Liver (tissue), 9 donors: ENCODE results near the gene PARD3B. TPM values are rescaled to one million over a fixed set of nuclear protein-coding genes. Genes with fewer than 3 reads are reported as not detected.

Experiments
- DNase-seq: peaks from one replicate; pipeline ENCODE4 v3.0.0-alpha.2; 2017; ENCODE audit warnings: low spot score
- H3K27ac ChIP-seq, 2 donors: one replicate each; pipeline ENCODE4 v1.7.0; 2013; ENCODE audit warnings: inconsistent platforms in 2 of 2, low read length in 2 of 2, control low read depth in 1 of 2, low read depth in 1 of 2, mild to moderate bottlenecking in 1 of 2
- H3K27me3 ChIP-seq, 4 donors: one replicate each; pipeline versions ENCODE4 v1.6.1 to v1.7.0; 2013; ENCODE audit warnings: low read length in 3 of 4, inconsistent platforms in 1 of 4, mild to moderate bottlenecking in 1 of 4, moderate library complexity in 1 of 4; ENCODE audit not compliant: control insufficient read depth in 4 of 4, insufficient read depth in 4 of 4
- H3K36me3 ChIP-seq, 4 donors: one replicate each; pipeline versions ENCODE4 v1.6.1 to v1.7.0; 2013; ENCODE audit warnings: low read length in 3 of 4, mild to moderate bottlenecking in 3 of 4, low read depth in 1 of 4, moderate library complexity in 1 of 4; ENCODE audit not compliant: control insufficient read depth in 4 of 4, insufficient read depth in 3 of 4
- H3K4me1 ChIP-seq, 4 donors: one replicate each; pipeline versions ENCODE4 v1.6.1 to v1.7.0; 2013; ENCODE audit warnings: low read length in 3 of 4, mild to moderate bottlenecking in 3 of 4, moderate library complexity in 1 of 4; ENCODE audit not compliant: control insufficient read depth in 4 of 4, insufficient read depth in 4 of 4
- H3K4me3 ChIP-seq, 3 donors: one replicate each; pipeline versions ENCODE4 v1.6.1 to v1.7.0; 2013; ENCODE audit warnings: low read length in 3 of 3, control low read depth in 1 of 3, low read depth in 1 of 3, mild to moderate bottlenecking in 1 of 3
- H3K9ac ChIP-seq, 2 donors: one replicate each; pipeline ENCODE4 v1.7.0; 2013; ENCODE audit warnings: low read length in 2 of 2, mild to moderate bottlenecking in 2 of 2, moderate library complexity in 2 of 2, control low read depth in 1 of 2, low read depth in 1 of 2
- H3K9me3 ChIP-seq, 4 donors: one replicate each; pipeline versions ENCODE4 v1.6.1 to v1.7.0; 2013; ENCODE audit warnings: low read length in 3 of 4; ENCODE audit not compliant: control insufficient read depth in 4 of 4
- CTCF ChIP-seq: fragments of 150-350 bp; IDR thresholded peaks from 2 replicates; pipeline ENCODE4 v1.5.1; 2017; ENCODE audit warnings: improper control_type of control experiment, low read depth, low read length; ENCODE audit not compliant: missing input control
- EGR1 ChIP-seq, 2 donors: IDR thresholded peaks; 2 replicates each; pipeline ENCODE4 v1.6.1; 2016 to 2018; ENCODE audit warnings: antibody characterized with exemption in 2 of 2, low read depth in 2 of 2
- FOXA2 ChIP-seq: IDR thresholded peaks from 2 replicates; pipeline ENCODE4 v1.6.1; 2016; ENCODE audit warnings: antibody characterized with exemption
- GABPA ChIP-seq, 2 donors: IDR thresholded peaks in 1 of 2; conservative IDR thresholded peaks in 1 of 2; 2 replicates each; pipeline ENCODE4 v1.6.1; 2016; ENCODE audit warnings: antibody characterized with exemption in 2 of 2, mild to moderate bottlenecking in 1 of 2, moderate library complexity in 1 of 2
- HNF4G ChIP-seq: IDR thresholded peaks from 2 replicates; pipeline ENCODE4 v1.6.1; 2016; ENCODE audit warnings: antibody characterized with exemption
- JUND ChIP-seq, 2 donors: IDR thresholded peaks; 2 replicates each; pipeline ENCODE4 v1.6.1; 2016; ENCODE audit warnings: antibody characterized with exemption in 2 of 2
- RAD21 ChIP-seq, 2 donors: IDR thresholded peaks; 2 replicates each; pipeline ENCODE4 v1.6.1; 2016; ENCODE audit warnings: antibody characterized with exemption in 2 of 2, mild to moderate bottlenecking in 2 of 2
- REST ChIP-seq: IDR thresholded peaks from 2 replicates; pipeline ENCODE4 v1.6.1; 2016; ENCODE audit warnings: antibody characterized with exemption, mild to moderate bottlenecking
- RXRA ChIP-seq, 2 donors: IDR thresholded peaks; 2 replicates each; pipeline ENCODE4 v1.6.1; 2017 to 2018; ENCODE audit warnings: antibody characterized with exemption in 2 of 2, mild to moderate bottlenecking in 1 of 2
- SP1 ChIP-seq: IDR thresholded peaks from 2 replicates; pipeline ENCODE4 v1.6.1; 2018; ENCODE audit warnings: antibody characterized with exemption, mild to moderate bottlenecking
- TAF1 ChIP-seq: conservative IDR thresholded peaks from 2 replicates; pipeline ENCODE4 v1.6.1; 2016; ENCODE audit warnings: antibody characterized with exemption, mild to moderate bottlenecking
- ZBTB33 ChIP-seq: IDR thresholded peaks from 2 replicates; pipeline ENCODE4 v1.6.1; 2016; ENCODE audit warnings: antibody characterized with exemption
- WGBS: extraction: QIAGEN DNeasy Blood & Tissue Kit; methylation state at CpG from one replicate; pipeline ENCODE4 v1.1.7; 2013; 5-methylcytosine and 5-hydroxymethylcytosine counted together
- polyA plus RNA-seq, 2 donors: library from polyadenylated mRNA; stranded (reverse) in 1 of 2; unstranded in 1 of 2; fragments of 200-250 nt in 1 of 2; fragments of >200 nt in 1 of 2; fragmentation: Nextera tagmentation in 1 of 2; extraction: Ambion mirVana in 1 of 2; gene quantifications; one replicate each; pipeline versions ENCODE4 v1.2.1 to v1.2.3, GENCODE V29; 2013 to 2015
- total RNA-seq, 2 donors: library from RNA; depleted of rRNA; stranded (reverse); fragments of >200 nt; gene quantifications; one replicate each; pipeline ENCODE4 v1.2.3, GENCODE V29; 2014
- TF ChIP-seq, protein P1 (sequence below): IDR thresholded peaks from 2 replicates; pipeline ENCODE4 v1.6.1; 2016; ENCODE audit warnings: antibody characterized with exemption
- donor health status: healthy.
- donor health status: healthy.
- donor health status: healthy.
- donor health status: healthy.
- donor health status: healthy.

Gene PARD3B
- total and polyA plus RNA-seq, 4 donors = 1.1 to 10.3 (median 3.7) TPM

DNA sequence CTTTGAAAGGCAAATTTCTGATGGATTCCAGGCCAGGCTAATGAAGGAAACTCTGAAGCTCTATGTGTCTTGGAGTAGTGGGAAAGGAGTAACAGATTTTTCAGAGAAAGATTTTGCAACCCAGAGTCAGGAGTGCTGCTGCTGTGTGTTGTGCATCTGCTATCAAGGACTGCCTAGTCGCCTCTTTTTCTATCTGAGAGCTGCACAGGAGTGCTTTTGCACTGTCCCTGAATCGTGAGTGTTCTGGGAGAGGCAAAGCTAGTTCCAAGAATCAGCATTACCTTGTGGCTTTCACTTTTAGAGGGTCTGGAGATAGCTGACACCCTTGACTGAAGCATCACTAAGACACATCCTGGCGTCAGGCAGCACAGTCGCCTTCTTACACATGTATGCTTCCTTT, 336.4 kb downstream of the PARD3B start:
- Histone ChIP-seq H3K36me3 (no peaks in the 10 kb centered on the region), H3K27ac (no peak overlapping the region), H3K9me3 (no peaks in the 10 kb centered on the region), H3K4me1 (no peaks in the 10 kb centered on the region), H3K4me3 (no peak overlapping the region), H3K9ac (no peak overlapping the region), H3K27me3 (no peaks in the 10 kb centered on the region)
- 79% methylated on average over 4 of the region's 4 CpGs for WGBS
- no peak for DNase-seq
- no peak for TF ChIP-seq EGR1 (IDR thresholded peaks at IDR 0.05; ENCODE audit: low read depth in 2 of 2)
- no peak for TF ChIP-seq JUND (IDR thresholded peaks at IDR 0.05)
- TF ChIP-seq HNF4G = no peak
- TF ChIP-seq GABPA (IDR thresholded peaks at IDR 0.05 in 1 of 2, conservative IDR thresholded peaks at IDR 0.05 in 1 of 2) = no peak
- TF ChIP-seq SP1 = no peak
- no peak for TF ChIP-seq FOXA2
- TF ChIP-seq RXRA (IDR thresholded peaks at IDR 0.05) = no peak
- no peak for TF ChIP-seq ZBTB33
- no peak for TF ChIP-seq CTCF
- TF ChIP-seq TAF1 = no peak
- TF ChIP-seq, protein P1, sequence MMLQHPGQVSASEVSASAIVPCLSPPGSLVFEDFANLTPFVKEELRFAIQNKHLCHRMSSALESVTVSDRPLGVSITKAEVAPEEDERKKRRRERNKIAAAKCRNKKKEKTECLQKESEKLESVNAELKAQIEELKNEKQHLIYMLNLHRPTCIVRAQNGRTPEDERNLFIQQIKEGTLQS = no peak
- no peak for TF ChIP-seq REST

GRCh38 chr2:204885747-204886146, 340.5 kb downstream of the PARD3B start:
- Histone ChIP-seq H3K4me3 (no peak overlapping the region), H3K4me1 (no peaks in the 10 kb centered on the region), H3K9ac (no peak overlapping the region), H3K36me3 (no peaks in the 10 kb centered on the region), H3K27me3 (no peaks in the 10 kb centered on the region), H3K27ac (no peak overlapping the region), H3K9me3 (no peaks in the 10 kb centered on the region)
- TF ChIP-seq TAF1 (no peak), RAD21 (IDR thresholded peaks at IDR 0.05) (peak in 1 of 2 donors; percentile 51), HNF4G (no peak), ZBTB33 (no peak)
- TF ChIP-seq, protein P1 = no peak
- DNase-seq = no peak
- WGBS = 63% methylated on average over 2 of the region's 2 CpGs
